A549 treated with CpdA at 1 μM for 4 hours (cell line): Measurements from ENCODE around the gene SYNJ2BP. TPM values are rescaled to one million over a fixed set of nuclear protein-coding genes. Genes with fewer than 3 reads are reported as not detected.

Experiments
- total RNA-seq: library from RNA; stranded (reverse); fragments of 200-300 nt; extraction: Qiagen RNA extraction; gene quantifications from 5 replicates; pipeline ENCODE4 v1.2.3, GENCODE V29; 2022; ENCODE audit warnings: low read depth

The SYNJ2BP gene
- 8.8 to 11.8 TPM (median 10.2 TPM) in 5 replicates for total RNA-seq

DNA sequence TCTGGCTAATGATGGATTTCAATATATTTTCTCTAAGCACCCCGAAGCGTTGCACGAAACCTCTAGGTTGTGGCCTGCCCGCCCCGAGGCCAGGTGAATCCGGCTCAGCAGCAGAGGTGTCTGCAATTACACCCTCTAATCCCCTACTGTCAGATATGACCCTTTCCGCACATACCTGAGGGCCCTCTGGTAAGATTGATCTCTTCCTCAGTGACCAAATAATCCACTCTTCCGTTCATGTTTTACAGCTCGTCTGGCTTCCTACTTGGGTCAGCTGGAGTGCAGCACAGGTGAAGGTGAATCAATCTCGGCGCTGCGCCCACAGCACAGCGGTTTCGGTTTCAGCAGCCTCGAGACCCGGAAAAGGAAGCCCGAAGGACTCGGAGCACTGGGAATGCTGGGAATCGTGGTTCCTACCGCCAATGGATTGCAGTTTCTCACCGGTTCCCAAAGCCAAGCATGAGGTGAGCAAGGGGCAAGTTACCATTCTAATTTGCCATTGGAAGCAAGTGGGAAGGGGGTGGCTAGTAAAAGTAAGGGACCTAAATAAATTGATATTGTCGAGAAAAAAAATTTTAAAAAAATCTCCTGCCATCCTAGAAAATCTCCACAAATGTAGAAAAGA lies at the start of gene SYNJ2BP:
Gene SYNJ2BP (minus strand): TSS at position 366 of the 625 bp plus-strand sequence. CDS start 127 bp downstream, at position 239.

DNA sequence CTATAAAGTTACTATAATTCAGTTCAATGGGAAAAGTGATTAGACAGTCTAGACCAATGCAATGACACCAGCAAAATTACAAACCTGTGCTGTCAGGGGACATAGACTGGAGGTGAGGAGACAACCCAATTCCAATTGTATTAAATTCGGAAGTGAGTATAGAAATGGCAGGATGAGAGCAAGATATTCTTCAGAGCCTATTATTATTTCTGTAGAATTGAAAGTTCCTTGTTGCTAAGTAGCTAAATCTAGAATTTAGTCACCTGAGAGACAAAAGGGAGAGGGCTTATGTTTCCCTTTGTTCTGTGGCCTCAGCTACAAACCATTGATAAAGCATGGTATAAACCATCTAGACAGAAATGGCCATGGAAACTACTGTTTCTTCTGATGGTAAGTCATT lies 35.0 kb upstream of the SYNJ2BP start, which contains the start of gene ADAM21:
Gene ADAM21 (plus strand): TSS at position 301 of the 400 bp plus-strand sequence. CDS start 5,326 bp downstream, outside the sequence.

Other genes starting within 250 kb of the SYNJ2BP start
- gene SLC8A3, start 228.1 kb downstream of the SYNJ2BP start, total RNA-seq, result not detected in 5 replicates
- gene COX16, start 57.4 kb downstream of the SYNJ2BP start, total RNA-seq, result 57.5 to 68.9 TPM (median 58.1 TPM) in 5 replicates
- 0.03 TPM in 1 of 5 replicates, not detected in the others for gene ADAM21, start 35.1 kb upstream of the SYNJ2BP start, total RNA-seq
- 0.01 TPM in 1 of 5 replicates, not detected in the others for gene ADAM20, start 117.9 kb upstream of the SYNJ2BP start, total RNA-seq
- gene MED6, start 183.6 kb upstream of the SYNJ2BP start, total RNA-seq, result 42.4 to 55.2 TPM (median 46.5 TPM) in 5 replicates
- gene TTC9, start 224.8 kb upstream of the SYNJ2BP start, total RNA-seq, result 1.8 to 2.1 TPM (median 2.0 TPM) in 5 replicates